Measurements from ENCODE around the gene TTI1.

Gene TTI1

DNA sequence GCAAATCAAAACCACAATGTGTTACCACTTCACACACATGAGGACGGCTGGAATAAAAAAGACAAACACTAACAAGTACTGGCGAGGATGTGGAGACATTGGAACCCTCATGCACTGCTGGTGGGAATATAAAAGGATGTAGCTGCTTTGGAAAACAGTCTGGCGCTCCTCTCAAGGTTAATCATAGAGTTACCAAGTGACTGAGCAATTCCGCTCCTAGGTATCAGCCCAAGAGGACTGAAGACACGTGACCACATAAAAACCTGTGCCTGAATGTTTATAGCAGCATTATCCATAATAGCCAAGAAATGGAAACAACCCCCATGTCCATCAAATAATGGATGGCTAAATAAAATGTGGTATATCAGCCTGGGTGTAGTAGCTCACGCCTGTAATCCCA lies 85.3 kb downstream of the TTI1 start:
- Mint-ChIP-seq H3K27ac (no peak overlapping the region), H3K4me1 (no peaks in the 10 kb centered on the region), H3K9me3 (peaks cover 0 to 7% of the 10 kb centered on the region in 2 donors), H3K27me3 (no peaks in the 10 kb centered on the region), H3K4me3 (no peak overlapping the region)
- no peak for DNase-seq
- ATAC-seq, result no peak

DNA sequence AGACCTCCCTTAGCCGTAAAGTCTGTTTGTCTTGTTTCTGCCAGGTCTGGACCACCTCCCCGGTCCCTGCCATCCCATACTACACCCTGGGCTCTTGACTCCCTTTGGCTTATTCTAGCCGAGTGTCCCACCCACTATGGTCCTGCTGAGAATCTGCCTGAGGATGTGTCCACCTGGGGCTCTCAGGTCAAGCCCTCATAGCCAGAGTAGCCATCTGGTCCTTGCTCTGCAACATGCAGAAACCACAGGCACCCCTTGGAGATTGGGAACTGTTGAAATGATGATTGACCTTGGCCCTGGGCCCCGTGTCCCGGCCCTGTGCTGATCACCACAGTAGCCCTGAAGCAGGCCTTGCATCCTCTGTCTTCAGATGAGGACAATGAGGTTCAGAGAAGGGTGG lies 86.3 kb downstream of the TTI1 start:
- ATAC-seq (no peak), DNase-seq (no peak)
- H3K9me3 Mint-ChIP-seq, result peaks cover 0 to 7% of the 10 kb centered on the region in 2 donors
- H3K4me1 Mint-ChIP-seq, result no peaks in the 10 kb centered on the region
- H3K27me3 Mint-ChIP-seq, result no peaks in the 10 kb centered on the region
- H3K4me3 Mint-ChIP-seq, result no peak overlapping the region
- H3K27ac Mint-ChIP-seq, result no peak overlapping the region

DNA sequence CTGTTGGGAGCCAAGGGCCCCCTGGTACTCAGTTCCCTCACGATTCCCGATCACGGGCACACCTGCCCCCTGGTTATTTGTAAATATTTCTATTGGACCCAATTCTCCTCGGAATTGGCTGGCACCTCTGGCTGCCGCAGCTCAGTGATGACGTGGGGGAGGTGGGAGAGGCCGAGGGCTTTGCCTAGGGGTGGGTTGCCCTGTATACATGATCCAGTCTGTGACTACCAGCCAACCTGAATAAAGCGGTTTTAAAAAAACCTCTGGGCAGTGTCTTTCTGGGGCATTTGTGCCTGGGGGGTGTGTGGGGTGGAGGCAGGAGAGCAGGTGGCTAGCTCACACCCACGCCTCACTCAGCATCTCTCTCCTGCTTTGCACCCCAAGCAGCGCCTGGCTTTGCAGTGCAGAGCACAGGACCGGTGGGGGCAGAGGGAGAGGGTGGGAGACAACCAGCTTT lies 88.1 kb downstream of the TTI1 start:
- DNase-seq, result no peak

DNA sequence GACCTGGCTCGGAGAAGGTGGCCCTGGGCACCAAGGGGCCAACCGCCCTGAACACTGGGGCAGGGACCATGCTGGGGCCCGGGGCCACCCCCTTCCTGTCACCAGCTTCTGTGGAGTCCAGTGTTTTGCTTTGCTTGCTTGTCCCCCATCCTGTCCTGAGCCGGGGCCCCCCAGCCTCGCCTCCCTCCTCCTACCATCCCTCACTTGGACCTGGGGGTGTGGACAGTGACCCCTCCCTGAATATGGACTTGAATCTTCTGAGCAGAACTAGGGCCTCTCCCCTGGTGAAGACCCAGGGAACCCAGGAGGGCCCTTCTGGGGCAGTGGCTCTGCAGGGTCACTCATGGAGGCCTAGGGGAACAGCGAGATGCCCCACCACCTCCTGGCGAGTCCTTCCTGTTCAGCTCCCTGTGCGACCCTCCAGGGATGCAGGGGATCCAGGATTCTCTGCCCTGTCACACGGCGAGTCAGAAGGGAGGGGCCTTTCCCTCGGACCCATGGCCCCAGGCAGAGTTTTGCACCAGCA lies 88.7 kb downstream of the TTI1 start:
- Mint-ChIP-seq H3K27me3 (no peaks in the 10 kb centered on the region), H3K27ac (no peak overlapping the region), H3K9me3 (peaks cover 0 to 7% of the 10 kb centered on the region in 2 donors), H3K4me1 (no peaks in the 10 kb centered on the region), H3K4me3 (no peak overlapping the region)
- ATAC-seq (no peak), DNase-seq (no peak)

More for the DNA sequence above, 88.1 kb downstream of the TTI1 start:
- Mint-ChIP-seq H3K4me1 (no peaks in the 10 kb centered on the region), H3K9me3 (peaks cover 0 to 7% of the 10 kb centered on the region in 2 donors), H3K4me3 (no peak overlapping the region), H3K27ac (no peak overlapping the region), H3K27me3 (no peaks in the 10 kb centered on the region)
- no peak for ATAC-seq

DNA sequence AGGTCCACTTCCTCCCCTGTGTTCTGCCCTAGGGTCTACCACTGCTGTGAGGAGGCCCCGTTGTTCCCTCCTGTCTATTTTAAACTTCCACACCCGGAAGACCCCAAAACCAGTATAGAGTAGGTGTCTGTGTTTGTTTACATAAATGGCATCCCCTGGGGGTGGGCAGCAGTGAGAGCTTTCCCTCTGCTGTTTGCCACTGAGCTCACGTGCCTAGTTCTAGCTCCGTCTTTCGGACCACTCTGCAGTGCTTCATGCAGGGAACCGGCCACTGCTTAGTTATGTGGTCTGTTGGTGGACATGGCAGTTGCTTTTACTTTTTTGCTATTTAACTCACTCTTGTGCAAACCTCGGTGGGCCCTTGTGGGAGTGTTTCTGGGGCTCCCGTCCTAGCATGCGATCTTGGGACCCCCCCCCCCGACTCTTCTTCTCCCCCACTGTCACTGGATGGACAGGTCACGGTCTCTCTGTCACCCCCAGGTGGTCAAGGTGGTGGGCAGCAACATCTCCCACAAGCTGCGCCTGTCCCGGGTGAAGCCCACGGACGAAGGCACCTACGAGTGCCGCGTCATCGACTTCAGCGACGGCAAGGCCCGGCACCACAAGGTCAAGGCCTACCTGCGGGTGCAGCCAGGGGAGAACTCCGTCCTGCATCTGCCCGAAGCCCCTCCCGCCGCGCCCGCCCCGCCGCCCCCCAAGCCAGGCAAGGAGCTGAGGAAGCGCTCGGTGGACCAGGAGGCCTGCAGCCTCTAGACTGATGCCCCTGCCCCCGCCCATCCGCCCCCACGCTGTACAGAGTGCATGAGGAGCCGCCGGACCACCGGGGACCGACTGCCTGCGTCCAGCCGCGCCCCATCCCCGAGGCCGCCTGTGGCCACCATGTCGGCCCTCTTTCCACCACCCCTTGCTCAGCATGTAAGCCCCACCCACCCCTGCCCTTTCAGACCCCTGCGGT lies 89.5 kb downstream of the TTI1 start:
- peaks cover 0 to 7% of the 10 kb centered on the region in 2 donors for H3K9me3 Mint-ChIP-seq
- ATAC-seq (no peak), DNase-seq (no peak)
- H3K27me3 Mint-ChIP-seq, result no peaks in the 10 kb centered on the region
- no peak overlapping the region for H3K4me3 Mint-ChIP-seq
- H3K27ac Mint-ChIP-seq, result no peak overlapping the region
- H3K4me1 Mint-ChIP-seq, result no peaks in the 10 kb centered on the region

DNA sequence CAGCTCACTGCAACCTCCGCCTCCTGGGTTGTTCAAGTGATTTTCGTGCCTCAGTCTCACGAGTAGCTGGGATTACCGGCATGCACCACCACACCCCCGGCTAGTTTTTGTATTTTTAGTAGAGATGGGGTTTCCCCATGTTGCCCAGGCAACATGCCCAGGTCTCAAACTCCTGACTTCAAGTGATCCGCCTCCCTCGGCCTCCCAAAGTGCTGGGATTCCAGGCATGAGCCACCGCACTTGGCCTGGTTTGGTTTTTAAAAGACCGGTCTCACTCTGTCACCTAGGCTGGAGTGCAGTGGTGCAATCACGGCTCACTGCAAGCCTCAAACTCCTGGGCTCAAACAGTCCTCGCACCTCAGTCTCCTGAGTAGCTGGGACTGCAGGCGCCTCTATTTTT lies 90.2 kb downstream of the TTI1 start:
- H3K27me3 Mint-ChIP-seq, result no peaks in the 10 kb centered on the region
- DNase-seq (no peak), ATAC-seq (no peak)
- no peaks in the 10 kb centered on the region for H3K4me1 Mint-ChIP-seq
- peaks cover 0 to 4% of the 10 kb centered on the region in 2 donors for H3K9me3 Mint-ChIP-seq
- H3K4me3 Mint-ChIP-seq, result no peak overlapping the region
- no peak overlapping the region for H3K27ac Mint-ChIP-seq

DNA sequence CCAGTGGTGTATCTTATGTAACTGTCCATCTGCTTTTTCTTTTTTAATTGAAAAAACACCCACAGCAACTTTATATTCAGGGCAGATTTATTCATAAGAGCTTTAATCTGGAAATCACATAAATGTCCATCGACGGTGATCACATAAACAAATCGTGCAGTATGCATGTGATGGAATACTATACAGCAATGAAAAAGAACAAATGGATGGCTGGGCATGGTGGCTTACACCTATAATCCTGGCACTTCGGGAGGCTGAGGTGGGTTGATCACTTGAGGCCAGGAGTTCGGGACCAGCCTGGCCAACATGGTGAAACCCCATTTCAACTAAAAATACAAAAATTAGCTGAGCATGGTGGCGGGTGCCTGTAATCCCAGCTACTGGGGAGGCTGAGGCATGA lies 91.3 kb downstream of the TTI1 start:
- Mint-ChIP-seq H3K27ac (no peak overlapping the region), H3K27me3 (no peaks in the 10 kb centered on the region), H3K4me1 (no peaks in the 10 kb centered on the region), H3K4me3 (no peak overlapping the region), H3K9me3 (no peaks in the 10 kb centered on the region)
- ATAC-seq, result no peak
- no peak for DNase-seq

DNA sequence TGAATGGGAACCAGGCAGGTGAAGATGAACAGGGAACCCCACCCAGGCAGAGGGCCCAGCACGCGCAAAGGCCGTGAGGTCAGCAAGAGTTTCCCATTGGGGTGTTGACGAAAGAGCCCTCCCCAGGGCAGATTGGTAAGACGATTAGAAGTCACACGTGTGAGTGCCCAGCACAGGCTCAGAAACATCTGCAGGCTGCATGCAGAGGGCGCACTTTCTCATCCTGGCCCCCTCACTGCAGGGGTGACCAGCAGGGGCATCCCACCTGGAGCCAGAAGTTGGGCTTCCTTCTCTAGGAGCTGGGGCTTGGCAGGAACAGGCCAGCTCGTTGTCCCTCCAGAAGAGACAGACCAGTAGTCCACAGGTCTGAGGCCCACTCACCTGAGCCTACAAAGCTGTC lies 91.9 kb downstream of the TTI1 start:
- Mint-ChIP-seq H3K4me3 (no peak overlapping the region), H3K9me3 (no peaks in the 10 kb centered on the region), H3K27ac (no peak overlapping the region), H3K4me1 (no peaks in the 10 kb centered on the region), H3K27me3 (no peaks in the 10 kb centered on the region)
- ATAC-seq (no peak), DNase-seq (no peak)

DNA sequence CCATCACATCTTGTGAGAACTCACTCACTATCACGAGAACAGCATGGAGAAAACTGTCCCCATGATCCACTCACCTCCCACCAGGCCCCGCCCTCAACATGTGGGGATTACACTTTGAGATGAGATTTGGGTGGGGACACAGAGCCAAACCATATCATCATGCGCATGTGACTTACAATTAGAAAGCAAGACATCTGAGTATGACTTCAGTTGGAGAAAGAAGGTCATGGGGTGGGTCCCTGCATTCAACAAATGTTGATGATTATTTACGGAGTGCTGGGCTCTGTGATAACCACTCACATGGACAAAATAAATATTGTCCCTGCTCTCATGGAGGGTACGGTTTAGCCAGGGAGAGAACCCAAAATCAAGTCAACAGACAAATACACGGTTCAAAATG lies 92.4 kb downstream of the TTI1 start:
- H3K9me3 Mint-ChIP-seq, result no peaks in the 10 kb centered on the region
- no peak for ATAC-seq
- no peaks in the 10 kb centered on the region for H3K4me1 Mint-ChIP-seq
- H3K4me3 Mint-ChIP-seq, result no peak overlapping the region
- no peaks in the 10 kb centered on the region for H3K27me3 Mint-ChIP-seq
- no peak overlapping the region for H3K27ac Mint-ChIP-seq
- DNase-seq, result no peak

DNA sequence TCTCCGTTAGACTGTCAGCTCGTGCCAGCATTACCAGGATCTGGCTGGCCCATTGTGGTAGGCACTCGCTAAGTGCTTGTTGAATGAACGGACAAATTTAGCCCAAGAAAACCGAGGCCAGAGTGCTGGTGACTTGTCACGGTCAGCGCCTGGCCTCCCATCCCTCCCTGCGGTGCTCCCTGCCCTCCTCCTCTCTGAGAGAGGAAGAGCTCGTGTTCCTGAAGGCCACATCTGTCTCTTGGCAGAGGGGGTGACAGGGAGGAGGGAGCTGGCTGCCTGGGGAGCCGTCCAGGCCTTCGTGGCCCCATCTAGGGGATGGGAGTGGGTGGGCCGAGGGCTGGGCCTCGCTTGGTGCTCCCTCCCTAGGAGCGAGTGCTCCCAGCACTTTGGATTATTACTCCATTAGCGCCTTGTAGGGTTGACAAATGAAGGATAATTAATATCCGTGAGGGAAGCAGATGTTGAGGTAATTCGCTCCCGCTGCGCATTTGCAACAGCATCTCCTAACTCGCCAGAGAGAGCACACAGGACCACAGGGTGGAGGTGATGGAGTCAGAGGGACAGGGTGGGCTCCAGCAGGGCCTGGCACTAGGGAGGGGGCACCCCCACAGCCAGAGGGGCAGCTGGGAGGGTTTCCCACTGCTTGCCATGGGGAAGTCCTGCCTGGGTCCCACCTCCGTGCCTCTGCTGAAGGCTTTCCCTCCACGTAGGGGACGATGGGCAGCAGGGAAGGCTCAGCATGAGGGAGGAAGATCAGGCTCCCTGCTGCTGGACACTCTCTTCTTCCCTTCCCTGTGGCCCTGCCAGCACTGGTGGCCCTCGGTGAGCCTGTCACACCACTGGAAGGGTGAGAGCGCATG lies 93.3 kb downstream of the TTI1 start:
- Mint-ChIP-seq H3K4me3 (no peak overlapping the region), H3K27ac (no peak overlapping the region)
- no peak for ATAC-seq

DNA sequence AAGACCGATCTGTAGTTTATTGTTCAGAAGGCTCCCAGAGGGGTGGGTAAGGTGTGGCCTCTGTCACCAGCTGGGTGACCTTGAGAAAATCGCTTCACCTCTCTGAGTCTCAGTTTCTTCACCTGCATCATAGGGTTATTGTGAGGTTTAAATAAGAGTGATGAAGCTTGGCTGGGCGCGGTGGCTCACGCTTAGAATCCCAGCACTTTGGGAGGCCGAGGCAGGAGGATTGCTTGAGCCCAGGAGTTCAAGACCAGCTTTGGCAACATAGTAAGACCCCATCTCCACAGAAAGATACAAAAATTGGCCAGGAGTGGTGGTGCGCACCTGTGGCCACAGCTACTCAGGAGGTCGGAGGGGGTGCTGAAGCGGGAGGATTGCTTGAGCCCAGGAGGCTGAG lies 94.3 kb downstream of the TTI1 start:
- H3K27ac Mint-ChIP-seq, result peak overlapping the region in 1 of 2 donors; percentile 75
- no peak overlapping the region for H3K4me3 Mint-ChIP-seq
- no peaks in the 10 kb centered on the region for H3K9me3 Mint-ChIP-seq
- H3K4me1 Mint-ChIP-seq, result no peaks in the 10 kb centered on the region
- DNase-seq (no peak), ATAC-seq (no peak)
- peaks cover 5% of the 10 kb centered on the region for H3K27me3 Mint-ChIP-seq

More for the DNA sequence above, 93.3 kb downstream of the TTI1 start:
- Mint-ChIP-seq H3K9me3 (no peaks in the 10 kb centered on the region), H3K4me1 (no peaks in the 10 kb centered on the region), H3K27me3 (no peaks in the 10 kb centered on the region)
- DNase-seq, result no peak

DNA sequence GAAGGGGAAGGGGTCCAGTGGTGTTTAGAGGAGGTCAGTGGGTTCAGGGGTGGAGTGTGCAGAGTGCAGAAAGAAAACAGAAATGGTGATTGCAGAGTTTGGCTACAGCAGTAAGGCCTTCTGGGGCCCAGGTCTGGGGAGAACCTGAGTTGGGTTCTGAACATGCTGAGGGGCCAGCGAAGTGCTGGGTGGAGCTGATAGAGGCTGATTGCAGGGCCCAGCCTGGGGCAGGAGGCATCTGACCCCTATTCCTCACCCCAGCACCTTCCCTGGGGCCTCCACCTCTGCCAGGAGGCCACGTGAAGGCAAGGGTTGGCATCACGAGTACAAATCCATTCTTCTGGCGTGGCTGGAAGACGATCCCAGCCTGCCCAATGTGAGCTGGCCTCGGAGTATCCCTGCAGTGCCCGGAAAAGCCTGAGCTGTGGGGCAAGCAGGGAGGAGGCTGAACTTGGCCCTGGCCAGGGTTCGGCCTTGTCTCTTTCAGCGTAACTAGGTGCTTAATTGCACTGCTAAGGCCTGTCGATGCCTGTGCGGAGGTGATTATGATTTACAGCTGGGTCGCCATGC lies 95.0 kb downstream of the TTI1 start:
- Mint-ChIP-seq H3K9me3 (no peaks in the 10 kb centered on the region), H3K4me3 (no peak overlapping the region), H3K27me3 (peaks cover 8% of the 10 kb centered on the region), H3K27ac (peak overlapping the region in 1 of 2 donors; percentile 75), H3K4me1 (no peaks in the 10 kb centered on the region)
- no peak for DNase-seq
- no peak for ATAC-seq

DNA sequence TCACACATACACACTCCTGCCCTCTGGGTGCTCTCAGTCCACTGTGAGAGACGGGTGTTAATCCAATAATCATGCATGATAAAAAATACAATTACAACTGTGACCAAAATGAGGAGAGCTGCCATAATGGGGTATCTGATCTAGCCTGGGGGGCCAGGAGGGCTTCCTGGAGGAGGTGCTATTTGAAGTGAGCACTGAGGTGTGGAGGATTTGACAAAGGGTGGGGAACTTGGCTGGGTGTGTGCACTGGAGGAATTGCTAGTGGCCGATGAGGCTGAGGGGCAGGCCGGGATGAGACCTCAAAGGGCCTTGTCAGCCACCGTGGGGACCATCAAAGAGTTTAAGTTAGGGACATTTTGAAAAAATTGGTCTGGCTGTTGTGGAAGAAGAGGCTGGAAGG lies 95.6 kb downstream of the TTI1 start:
- DNase-seq (no peak), ATAC-seq (no peak)
- Mint-ChIP-seq H3K4me1 (no peaks in the 10 kb centered on the region), H3K27ac (peak overlapping the region; percentile 20 to 30), H3K27me3 (peaks cover 8% of the 10 kb centered on the region), H3K9me3 (no peaks in the 10 kb centered on the region), H3K4me3 (no peak overlapping the region)

DNA sequence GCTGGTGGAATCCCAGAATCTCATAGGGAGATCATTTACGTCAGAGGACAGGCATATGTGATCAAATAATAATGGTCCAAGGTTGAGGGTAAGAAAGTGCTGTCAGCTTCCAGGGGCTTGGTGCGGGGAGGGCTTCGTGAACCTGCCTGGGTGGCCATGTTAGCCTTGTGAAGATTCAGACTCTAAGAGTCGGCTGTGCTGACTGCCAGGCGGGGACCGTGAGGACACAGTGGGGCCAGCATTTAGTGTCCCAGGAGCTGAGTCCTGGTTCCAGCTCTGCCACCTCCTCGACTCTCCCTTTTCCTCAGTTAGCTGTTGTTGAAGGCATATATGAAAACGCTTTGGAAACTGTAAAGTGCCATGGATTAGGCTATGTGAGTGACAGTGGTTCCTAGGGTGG lies 96.8 kb downstream of the TTI1 start:
- Mint-ChIP-seq H3K27ac (no peak overlapping the region), H3K27me3 (peaks cover 13% of the 10 kb centered on the region), H3K4me3 (no peak overlapping the region), H3K4me1 (no peaks in the 10 kb centered on the region), H3K9me3 (no peaks in the 10 kb centered on the region)
- ATAC-seq (no peak), DNase-seq (no peak)

DNA sequence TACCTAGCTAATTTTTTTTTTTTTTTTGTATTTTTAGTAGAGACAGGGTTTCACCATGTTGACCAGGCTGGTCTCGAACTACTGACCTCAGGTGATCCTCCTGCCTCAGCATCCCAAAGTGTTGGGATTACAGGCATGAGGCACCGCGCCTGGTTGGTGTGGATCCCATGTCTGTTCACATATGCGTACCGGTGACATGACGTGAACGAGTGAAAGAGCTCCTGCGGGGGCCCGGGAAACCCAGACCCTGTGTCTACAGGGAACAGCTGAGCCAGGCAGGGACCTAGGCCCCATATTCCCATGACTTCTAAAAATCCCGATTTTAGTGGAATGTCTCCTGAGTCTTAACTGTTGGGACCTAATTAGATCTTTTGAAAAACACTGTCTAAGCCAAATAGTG lies 97.2 kb downstream of the TTI1 start:
- H3K27me3 Mint-ChIP-seq, result peaks cover 14% of the 10 kb centered on the region
- ATAC-seq, result no peak

More for the DNA sequence above, 97.2 kb downstream of the TTI1 start:
- Mint-ChIP-seq H3K4me1 (no peaks in the 10 kb centered on the region), H3K4me3 (no peak overlapping the region), H3K9me3 (no peaks in the 10 kb centered on the region), H3K27ac (no peak overlapping the region)
- DNase-seq, result no peak

Measured in stimulated activated naive CD8-positive, alpha-beta T cell treated with anti-CD3 and anti-CD28 coated beads, Interleukin-15, amount 100 ng/mL, for 72 hours (primary cell).